Measurements from ENCODE around the gene FXYD5.

The FXYD5 gene

DNA sequence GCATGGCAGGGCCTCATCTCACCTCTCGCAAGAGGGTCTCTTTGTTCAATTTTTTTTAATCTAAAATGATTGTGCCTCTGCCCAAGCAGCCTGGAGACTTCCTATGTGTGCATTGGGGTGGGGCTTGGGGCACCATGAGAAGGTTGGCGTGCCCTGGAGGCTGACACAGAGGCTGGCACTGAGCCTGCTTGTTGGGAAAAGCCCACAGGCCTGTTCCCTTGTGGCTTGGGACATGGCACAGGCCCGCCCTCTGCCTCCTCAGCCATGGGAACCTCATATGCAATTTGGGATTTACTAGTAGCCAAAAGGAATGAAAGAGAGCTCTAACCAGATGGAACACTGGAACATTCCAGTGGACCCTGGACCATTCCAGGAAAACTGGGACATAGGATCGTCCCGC, 31.0 kb upstream of the FXYD5 start:
- H3K4me3 ChIP-seq (ENCODE audit: low read depth, low read length, poor library complexity, severe bottlenecking) = no peak overlapping the region
- TF ChIP-seq, protein P1, sequence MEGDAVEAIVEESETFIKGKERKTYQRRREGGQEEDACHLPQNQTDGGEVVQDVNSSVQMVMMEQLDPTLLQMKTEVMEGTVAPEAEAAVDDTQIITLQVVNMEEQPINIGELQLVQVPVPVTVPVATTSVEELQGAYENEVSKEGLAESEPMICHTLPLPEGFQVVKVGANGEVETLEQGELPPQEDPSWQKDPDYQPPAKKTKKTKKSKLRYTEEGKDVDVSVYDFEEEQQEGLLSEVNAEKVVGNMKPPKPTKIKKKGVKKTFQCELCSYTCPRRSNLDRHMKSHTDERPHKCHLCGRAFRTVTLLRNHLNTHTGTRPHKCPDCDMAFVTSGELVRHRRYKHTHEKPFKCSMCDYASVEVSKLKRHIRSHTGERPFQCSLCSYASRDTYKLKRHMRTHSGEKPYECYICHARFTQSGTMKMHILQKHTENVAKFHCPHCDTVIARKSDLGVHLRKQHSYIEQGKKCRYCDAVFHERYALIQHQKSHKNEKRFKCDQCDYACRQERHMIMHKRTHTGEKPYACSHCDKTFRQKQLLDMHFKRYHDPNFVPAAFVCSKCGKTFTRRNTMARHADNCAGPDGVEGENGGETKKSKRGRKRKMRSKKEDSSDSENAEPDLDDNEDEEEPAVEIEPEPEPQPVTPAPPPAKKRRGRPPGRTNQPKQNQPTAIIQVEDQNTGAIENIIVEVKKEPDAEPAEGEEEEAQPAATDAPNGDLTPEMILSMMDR (IDR thresholded peaks at IDR 0.05; ENCODE audit: low read length) = no peak
- no peak for TF ChIP-seq EZH2 (IDR thresholded peaks at IDR 0.05; ENCODE audit: borderline replicate concordance, low read length)
- no peaks in the 10 kb centered on the region for H3K9me2 ChIP-seq (ENCODE audit: low read depth, low read length)
- no peaks in the 10 kb centered on the region for H3K36me3 ChIP-seq (ENCODE audit: insufficient read depth, low read length)
- no peak overlapping the region for H3K4me2 ChIP-seq (ENCODE audit: low read length)
- no peaks in the 10 kb centered on the region for H3F3A ChIP-seq (ENCODE audit: insufficient read depth, low read length)
- H4K20me1 ChIP-seq (ENCODE audit: insufficient read depth, low read length) = no peaks in the 10 kb centered on the region
- H2AFZ ChIP-seq (ENCODE audit: low read length) = no peak overlapping the region
- no peak overlapping the region for H3K27ac ChIP-seq (ENCODE audit: low read depth, low read length, poor library complexity, severe bottlenecking)
- peaks cover 14% of the 10 kb centered on the region for H3K4me1 ChIP-seq (ENCODE audit: insufficient read depth, low read length, severe bottlenecking)
- no peaks in the 10 kb centered on the region for H3K9me3 ChIP-seq (ENCODE audit: low read length)
- no peaks in the 10 kb centered on the region for H3K79me2 ChIP-seq (ENCODE audit: insufficient read depth, low read length)
- H3K27me3 ChIP-seq (ENCODE audit: insufficient read depth, low read length) = no peaks in the 10 kb centered on the region; the same call in 1 of the 2 replicates
- no peak overlapping the region for H3K9ac ChIP-seq (ENCODE audit: low read length)

DNA sequence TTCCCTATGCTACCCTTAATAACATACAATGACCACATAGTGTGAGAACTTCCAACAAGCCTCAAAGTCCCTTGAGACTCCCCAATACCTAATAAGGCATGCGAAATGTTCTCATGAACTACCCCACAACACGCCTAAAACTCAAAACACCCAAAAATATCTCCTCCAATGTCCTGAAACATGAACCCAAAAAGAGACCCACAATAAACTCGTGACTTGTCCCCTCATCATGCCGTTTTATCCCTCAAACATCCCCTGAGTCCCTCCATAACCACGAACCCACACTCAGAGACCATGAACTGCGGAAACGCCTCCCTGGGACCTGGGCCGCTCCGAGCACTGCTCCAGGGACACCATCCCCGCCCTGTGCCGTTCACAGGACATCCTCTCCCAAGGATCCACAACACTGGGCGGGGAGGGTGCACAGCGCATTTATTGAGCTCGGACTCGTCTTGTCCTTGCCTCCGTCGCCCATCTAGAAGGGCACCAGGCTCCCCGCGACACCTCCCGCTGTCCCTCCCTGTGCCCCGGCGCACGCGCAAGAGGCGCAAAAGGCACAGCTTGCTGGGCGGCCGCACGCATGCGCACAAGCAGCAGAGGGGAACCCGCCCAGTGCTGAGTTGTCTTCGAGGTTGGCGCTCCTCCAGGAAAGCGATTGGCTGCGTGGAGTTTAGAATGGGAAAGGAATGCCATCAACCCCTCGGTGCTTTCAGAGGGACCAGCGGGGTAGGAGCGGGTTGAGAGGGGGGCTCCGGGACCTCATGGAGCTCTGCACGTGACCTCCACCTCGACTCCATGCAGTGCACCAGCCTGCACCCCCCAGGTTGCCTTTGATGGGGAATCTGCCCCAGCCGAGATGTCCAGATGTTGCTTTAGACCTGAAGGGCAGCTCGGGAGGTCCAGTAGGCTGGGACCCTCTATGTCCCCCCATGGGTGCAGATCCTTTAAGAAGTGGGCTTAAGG, 30.2 kb upstream of the FXYD5 start:
- Histone ChIP-seq H3K9ac (ENCODE audit: low read length) (peak overlapping the region; percentile 62), H3K4me3 (ENCODE audit: low read depth, low read length, poor library complexity, severe bottlenecking) (peak overlapping the region; percentile 63), H3F3A (ENCODE audit: insufficient read depth, low read length) (no peaks in the 10 kb centered on the region), H4K20me1 (ENCODE audit: insufficient read depth, low read length) (no peaks in the 10 kb centered on the region), H3K27me3 (ENCODE audit: insufficient read depth, low read length) (no peaks in the 10 kb centered on the region; the same call in 1 of the 2 replicates), H3K79me2 (ENCODE audit: insufficient read depth, low read length) (no peaks in the 10 kb centered on the region), H2AFZ (ENCODE audit: low read length) (peak overlapping the region; percentile 54; the same call in 1 of the 2 replicates), H3K36me3 (ENCODE audit: insufficient read depth, low read length) (no peaks in the 10 kb centered on the region), H3K9me2 (ENCODE audit: low read depth, low read length) (no peaks in the 10 kb centered on the region), H3K9me3 (ENCODE audit: low read length) (no peaks in the 10 kb centered on the region), H3K4me2 (ENCODE audit: low read length) (peak overlapping the region; percentile 90), H3K4me1 (ENCODE audit: insufficient read depth, low read length, severe bottlenecking) (peaks cover 14% of the 10 kb centered on the region), H3K27ac (ENCODE audit: low read depth, low read length, poor library complexity, severe bottlenecking) (no peak overlapping the region)
- TF ChIP-seq, protein P1 (IDR thresholded peaks at IDR 0.05; ENCODE audit: low read length) = no peak
- no peak for TF ChIP-seq EZH2 (IDR thresholded peaks at IDR 0.05; ENCODE audit: borderline replicate concordance, low read length)

DNA sequence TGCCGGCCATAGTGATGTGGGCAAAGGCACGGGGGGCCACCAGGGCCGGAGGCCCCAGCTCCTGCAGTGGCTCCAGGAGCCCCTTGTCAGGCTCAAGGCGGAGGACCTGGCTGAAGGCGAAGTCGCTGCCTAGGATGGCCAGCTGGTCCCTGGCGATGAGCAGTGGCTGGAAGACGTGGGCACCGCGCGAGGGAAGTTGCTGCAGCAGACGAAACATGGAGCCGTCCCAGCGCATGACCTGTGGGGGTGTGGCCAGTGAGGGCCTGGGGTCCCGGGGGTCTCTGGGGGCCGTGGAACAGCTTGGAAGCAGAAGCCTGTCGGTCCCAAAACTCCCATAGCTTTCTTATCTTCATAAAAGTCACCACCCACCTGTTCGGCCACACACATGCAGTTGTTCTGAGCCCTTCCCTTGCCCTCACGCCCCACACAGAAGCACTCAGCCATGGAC, 29.2 kb upstream of the FXYD5 start:
- no peak overlapping the region for H2AFZ ChIP-seq (ENCODE audit: low read length)
- no peak overlapping the region for H3K4me3 ChIP-seq (ENCODE audit: low read depth, low read length, poor library complexity, severe bottlenecking)
- H3K27me3 ChIP-seq (ENCODE audit: insufficient read depth, low read length) = no peaks in the 10 kb centered on the region; the same call in 1 of the 2 replicates
- no peaks in the 10 kb centered on the region for H3K79me2 ChIP-seq (ENCODE audit: insufficient read depth, low read length)
- no peak overlapping the region for H3K27ac ChIP-seq (ENCODE audit: low read depth, low read length, poor library complexity, severe bottlenecking)
- H3F3A ChIP-seq (ENCODE audit: insufficient read depth, low read length) = no peaks in the 10 kb centered on the region
- H3K9me2 ChIP-seq (ENCODE audit: low read depth, low read length) = no peaks in the 10 kb centered on the region
- no peaks in the 10 kb centered on the region for H3K36me3 ChIP-seq (ENCODE audit: insufficient read depth, low read length)
- H3K9ac ChIP-seq (ENCODE audit: low read length) = no peak overlapping the region
- H3K4me2 ChIP-seq (ENCODE audit: low read length) = peak overlapping the region; percentile 90; the same call in 1 of the 2 replicates
- no peaks in the 10 kb centered on the region for H4K20me1 ChIP-seq (ENCODE audit: insufficient read depth, low read length)
- TF ChIP-seq, protein P1 (IDR thresholded peaks at IDR 0.05; ENCODE audit: low read length) = no peak
- TF ChIP-seq EZH2 (IDR thresholded peaks at IDR 0.05; ENCODE audit: borderline replicate concordance, low read length) = no peak
- H3K4me1 ChIP-seq (ENCODE audit: insufficient read depth, low read length, severe bottlenecking) = peaks cover 14% of the 10 kb centered on the region
- H3K9me3 ChIP-seq (ENCODE audit: low read length) = no peaks in the 10 kb centered on the region

Data from OCI-LY1 (cell line).